A204.1 (cell line): ENCODE data around the gene SHKBP1.
"Not testable (repeated sequence)": the region's sequence is repeated elsewhere in the genome, so short reads cannot be mapped to it uniquely, and the experiment has no call there.

Experiments
- FAIRE-seq: peaks from 2 replicates; lab custom pipeline; 2012; peaks lifted over from hg19 to GRCh38; lab: Jason Lieb, UNC

SHKBP1 gene

GRCh38 chr19:40585982-40586422 is 9.3 kb downstream of the SHKBP1 start:
- no peak for FAIRE-seq

DNA sequence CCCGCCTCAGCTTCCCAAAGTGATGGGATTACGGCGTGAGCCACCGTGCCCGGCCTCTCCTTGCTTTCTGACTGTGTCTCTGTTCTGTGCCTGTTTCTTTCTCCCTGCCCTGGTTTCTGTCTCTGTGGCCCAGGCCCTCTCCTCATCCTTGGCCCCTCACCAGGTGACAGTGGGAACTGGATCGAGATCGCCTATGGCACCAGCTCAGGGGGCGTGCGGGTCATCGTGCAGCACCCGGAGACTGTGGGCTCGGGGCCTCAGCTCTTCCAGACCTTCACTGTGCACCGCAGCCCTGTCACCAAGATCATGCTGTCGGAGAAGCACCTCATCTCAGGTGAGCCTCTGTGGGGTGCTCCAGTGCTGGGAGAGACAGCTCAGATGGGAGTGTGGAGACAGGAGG is 9.9 kb downstream of the SHKBP1 start:
- FAIRE-seq, result no peak

GRCh38 chr19:40588110-40588854 is 11.6 kb downstream of the SHKBP1 start:
- FAIRE-seq, result no peak

GRCh38 chr19:40588926-40589569 is 12.4 kb downstream of the SHKBP1 start:
- FAIRE-seq, result no peak

GRCh38 chr19:40589591-40590429 is 13.1 kb downstream of the SHKBP1 start:
- no peak for FAIRE-seq

DNA sequence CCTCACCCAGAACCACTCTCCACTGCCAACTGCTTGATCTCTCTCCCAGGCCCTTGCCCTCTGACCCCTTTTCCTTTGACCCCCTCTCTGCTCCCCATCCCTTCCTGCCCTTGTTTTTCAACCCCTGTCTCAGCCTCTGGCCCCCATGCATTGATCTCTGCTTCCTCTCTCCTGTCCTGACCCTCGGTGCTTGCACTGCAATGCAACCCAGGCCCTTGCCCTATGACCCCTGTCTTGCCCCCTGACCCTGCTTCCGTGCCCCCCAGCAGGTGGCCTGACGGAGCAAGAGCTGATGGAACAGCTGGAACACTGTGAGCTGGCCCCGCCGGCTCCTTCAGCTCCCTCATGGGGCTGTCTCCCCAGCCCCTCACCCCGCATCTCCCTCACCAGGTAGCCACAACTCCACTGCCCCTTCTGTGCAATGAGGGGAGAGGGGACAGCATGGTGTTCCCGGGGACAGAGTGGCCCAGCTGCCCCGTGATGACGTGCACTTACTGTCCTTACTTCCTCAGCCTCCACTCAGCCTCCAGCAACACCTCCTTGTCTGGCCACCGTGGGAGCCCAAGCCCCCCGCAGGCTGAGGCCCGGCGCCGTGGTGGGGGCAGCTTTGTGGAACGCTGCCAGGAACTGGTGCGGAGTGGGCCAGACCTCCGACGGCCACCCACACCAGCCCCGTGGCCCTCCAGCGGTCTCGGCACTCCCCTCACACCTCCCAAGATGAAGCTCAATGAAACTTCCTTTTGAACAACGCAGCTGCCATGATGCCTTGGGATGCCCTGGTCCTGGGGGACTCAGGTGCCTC is 14.0 kb downstream of the SHKBP1 start:
- FAIRE-seq, result no peak

DNA sequence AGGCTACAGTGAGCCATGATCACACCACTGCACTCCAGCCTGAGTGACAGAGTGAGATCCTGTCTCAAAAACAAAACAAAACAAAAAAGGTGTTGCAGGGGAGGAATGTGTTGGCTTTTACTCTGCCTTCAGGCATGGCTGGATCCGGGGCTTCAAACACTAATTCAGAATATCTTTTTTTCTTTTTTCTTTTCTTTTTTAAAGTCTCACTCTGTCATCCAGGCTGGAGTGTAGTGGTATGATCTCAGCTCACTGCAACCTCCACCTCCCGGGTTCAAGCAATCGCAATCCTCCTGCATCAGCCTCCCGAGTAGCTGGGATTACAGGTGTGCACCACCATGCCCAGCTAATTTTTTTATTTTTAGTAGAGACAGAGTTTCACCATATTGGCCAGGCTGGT is 15.1 kb downstream of the SHKBP1 start:
- not testable (repeated sequence) for FAIRE-seq

DNA sequence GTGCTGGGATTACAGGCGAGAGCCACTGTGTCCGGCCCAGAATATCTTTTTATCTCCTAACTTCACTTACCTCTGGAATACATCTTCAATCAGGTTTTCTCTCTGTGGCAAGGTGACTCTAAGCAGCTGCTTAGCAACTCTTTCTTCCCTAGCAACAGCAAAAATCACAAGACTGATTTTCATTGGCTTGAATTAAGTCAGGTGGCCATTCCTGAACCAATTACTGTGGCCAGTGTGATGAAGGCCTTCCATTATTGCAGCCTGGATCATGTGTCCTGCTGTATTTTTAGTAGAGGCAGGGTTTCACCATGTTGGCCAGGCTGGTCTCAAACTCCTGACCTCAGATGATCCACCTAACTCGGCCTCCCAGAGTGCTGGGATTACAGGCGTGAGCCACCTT is 15.5 kb downstream of the SHKBP1 start:
- no peak for FAIRE-seq

GRCh38 chr19:40594255-40594654 is 17.6 kb downstream of the SHKBP1 start:
- FAIRE-seq, result no peak

DNA sequence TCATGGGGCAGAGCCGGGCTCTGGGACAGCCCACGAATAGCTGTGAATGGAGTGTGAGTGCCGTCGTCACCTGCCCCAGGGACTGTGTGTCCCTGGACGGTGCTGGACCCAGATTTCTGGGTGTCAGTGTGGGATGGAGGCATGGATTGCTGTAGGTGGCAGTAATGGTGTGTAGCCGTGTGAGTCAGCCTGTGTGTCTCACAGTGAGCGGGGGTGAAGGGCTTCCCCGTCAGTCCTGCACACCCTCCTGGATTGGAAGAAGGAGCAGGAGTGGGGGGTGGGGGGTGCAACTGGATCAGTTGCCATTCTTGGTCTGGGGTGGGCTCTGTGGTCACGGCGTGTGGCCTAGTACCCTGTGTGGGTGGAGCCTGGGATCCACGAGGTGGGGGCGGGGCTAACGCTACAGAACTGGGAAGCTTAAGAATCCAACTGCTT is 18.0 kb downstream of the SHKBP1 start:
- no peak for FAIRE-seq

- no peak for FAIRE-seq
Measured at GRCh38 chr19:40596608-40597328, 20.1 kb downstream of the SHKBP1 start.

- no peak for FAIRE-seq
Measured at GRCh38 chr19:40597329-40597838, 20.7 kb downstream of the SHKBP1 start.

DNA sequence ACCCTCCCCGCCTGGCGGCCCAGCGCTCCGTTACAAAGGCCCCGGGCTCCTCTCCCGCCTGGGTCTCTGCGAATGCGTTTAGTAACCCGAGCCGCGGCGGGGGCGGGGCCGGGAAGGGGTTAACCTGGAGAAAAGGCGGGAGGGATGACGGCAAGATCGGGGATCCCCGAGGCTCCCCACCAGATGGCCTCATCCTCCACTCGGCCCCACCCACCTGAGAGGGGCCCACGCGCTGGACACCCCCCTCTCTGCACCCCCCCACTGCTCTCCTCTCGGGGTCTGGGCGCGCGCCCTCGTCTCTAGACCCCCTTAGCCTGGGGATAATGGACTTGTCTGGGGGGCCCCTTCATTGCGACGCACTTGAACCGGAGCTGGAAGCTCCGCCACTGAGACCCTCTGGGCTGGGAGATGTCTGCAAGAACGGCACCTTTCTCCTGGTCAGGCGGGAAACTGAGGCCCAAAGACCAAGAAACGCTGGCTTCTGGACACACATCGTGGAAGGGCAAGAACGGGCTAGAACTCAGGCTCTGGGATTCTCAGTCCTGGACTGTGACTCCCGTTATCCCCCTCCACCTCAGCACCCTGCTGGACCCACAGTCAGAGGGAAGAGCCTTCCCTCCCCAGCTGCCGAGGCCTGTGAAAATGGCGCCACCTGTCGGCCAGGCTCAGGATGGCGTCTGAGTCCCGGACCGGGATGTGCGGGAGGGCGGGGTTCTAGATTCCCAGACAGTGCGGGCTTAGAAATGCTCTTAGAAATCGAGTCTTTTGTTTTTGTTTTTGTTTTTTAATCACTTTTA is 21.6 kb downstream of the SHKBP1 start:
- peak; percentile 69 for FAIRE-seq

- no peak for FAIRE-seq
Measured at GRCh38 chr19:40598918-40599307, 22.2 kb downstream of the SHKBP1 start.

DNA sequence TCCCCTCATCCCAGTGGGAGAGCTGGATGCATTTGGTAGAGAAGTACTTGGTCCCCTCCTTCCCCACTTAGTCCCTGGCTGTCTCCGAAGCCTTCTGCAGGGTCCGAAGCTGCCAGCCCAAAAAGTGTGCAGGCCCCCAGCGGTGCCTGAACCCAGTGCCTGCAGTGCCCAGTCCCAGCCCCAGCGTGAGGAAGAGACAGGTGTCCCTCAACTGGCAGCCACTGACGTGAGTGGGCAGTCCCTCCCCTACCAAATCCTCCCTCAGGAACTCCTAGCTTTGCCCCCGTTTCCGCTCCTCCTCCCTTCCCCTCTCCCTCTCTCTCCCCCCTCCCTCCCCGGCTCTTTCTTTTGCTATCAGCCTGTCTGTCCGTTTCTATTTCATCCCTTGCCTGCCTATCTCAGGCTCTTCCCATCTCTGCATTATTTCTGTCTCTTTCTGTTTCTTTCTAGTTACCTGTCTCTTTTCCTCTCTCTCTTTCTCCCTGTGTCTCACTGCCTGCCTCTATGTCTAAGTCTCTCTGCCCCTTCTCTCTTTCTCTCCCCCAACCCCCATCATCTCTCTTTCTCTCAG is 22.7 kb downstream of the SHKBP1 start:
- FAIRE-seq, result no peak

DNA sequence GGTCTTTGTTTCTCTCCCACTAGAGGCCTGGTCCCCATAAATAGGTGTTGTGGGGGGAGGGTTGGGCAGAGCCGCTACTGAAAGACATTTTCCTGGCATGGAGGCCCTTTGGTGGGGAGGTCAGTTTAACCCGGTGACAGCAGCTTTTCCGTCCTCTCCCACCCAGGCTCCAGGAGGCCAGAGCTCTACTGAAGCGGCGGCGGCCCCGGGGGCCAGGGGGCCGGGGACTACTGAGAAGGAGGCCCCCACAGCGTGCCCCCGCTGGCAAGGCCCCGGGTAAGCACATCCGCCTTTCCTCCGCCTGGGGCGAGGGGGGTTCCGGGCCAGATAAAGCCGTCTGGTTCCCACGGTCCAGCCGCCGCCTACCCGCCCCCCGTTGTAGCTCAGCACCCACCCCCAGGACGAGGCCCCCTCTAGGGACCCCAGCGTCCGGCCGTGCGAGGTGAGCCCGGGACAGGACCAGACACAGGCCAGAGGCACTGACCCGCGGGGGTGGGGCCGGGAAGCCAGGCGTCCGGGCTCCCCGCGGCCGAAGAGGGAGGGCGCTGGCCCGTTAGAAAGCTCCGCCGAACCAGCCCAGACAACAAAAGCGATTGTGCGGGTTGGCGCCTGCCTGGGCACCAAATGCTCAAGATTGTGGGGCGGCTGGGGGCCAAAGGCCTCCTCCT is 23.4 kb downstream of the SHKBP1 start:
- FAIRE-seq, result no peak

- FAIRE-seq, result no peak
Measured at GRCh38 chr19:40600570-40601133, 24.0 kb downstream of the SHKBP1 start.

DNA sequence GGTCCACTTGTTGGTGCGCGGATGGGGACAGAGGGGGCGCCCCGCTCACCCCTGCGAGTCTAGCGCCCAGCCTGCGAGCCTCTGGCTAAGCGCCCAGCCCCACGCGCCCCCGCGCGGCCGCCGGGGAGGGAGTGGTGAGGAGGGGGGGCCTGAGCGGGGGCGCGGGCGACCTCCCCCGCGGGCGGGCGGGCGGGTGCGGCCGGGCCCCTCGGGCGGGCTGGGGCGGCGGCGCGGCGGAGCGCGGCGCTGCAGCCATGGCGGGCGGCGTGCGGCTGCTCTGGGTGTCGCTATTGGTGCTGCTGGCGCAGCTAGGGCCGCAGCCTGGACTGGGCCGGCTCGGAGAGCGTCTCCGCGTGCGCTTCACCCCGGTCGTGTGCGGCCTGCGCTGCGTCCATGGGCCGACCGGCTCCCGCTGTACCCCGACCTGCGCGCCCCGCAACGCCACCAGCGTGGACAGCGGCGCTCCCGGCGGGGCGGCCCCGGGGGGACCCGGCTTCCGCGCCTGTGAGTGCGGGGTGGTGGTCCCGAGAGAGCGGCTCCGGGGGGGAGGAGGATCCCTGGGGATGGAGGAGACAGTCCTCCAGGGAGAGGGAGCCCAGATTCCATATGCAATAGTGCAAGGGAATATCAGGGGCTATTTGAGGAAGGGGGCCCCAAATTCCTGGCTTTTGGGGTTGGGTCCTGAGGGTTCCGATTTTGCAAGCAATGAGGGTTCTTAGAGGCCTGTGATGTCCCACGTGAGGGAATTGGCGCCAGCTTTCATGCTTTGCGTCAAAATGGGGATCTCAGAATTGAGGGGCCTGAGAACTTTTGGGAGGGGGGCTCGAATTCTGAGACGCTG is 24.7 kb downstream of the SHKBP1 start, which contains the start of gene LTBP4:
LTBP4 (plus strand) TSS at position 236 of the 841 bp plus-strand sequence; CDS start at position 255, 19 bp downstream.
- no peak for FAIRE-seq
